Measurements from ENCODE around the gene STUB1. TPM values are rescaled to one million over a fixed set of nuclear protein-coding genes. Genes with fewer than 3 reads are reported as not detected.

Gene STUB1
- total RNA-seq, 4 donors from 2014 or later: 51.9 to 190 (median 134) TPM

GRCh38 chr16:714079-714478, 33.9 kb downstream of the STUB1 start:
- in situ Hi-C loops (cut with MboI; ENCODE audit: low pct_ligation_motif_present in 1 of 4, low pct_unique_long_range_greater_than_20kb in 1 of 4, low sequenced_read_pairs in 3 of 4) (loop anchor here in 2 of 4 donors (5.0 to 10.0 kb wide), 2 partner anchors 71 to 73 kb away; partner anchors contain the start of genes CHTF18 (in 2 of the 2) and RPUSD1 (in 2 of the 2)), intact Hi-C loops (cut with DNase I; ENCODE audit: low total_unique reads) (loop anchor here (5.0 kb wide), 1 partner anchor 73 kb away; the partner anchor contains the start of genes CHTF18 and RPUSD1)
- Histone ChIP-seq H3K4me3 (no peak overlapping the region), H3K4me1 (peaks cover 13 to 40% (median 30%) of the 10 kb centered on the region in 4 donors), H3K36me3 (no peaks in the 10 kb centered on the region), H3K27ac (no peak overlapping the region), H3K27me3 (peaks cover 62% of the 10 kb centered on the region), H3K9me3 (no peaks in the 10 kb centered on the region)
- WGBS, 2 donors (ENCODE audit: low coverage in 1 of 2): 83% methylated on average over 10 of the region's 11 CpGs; no CpG with 5 or more reads in 1 of the 2 donors
- DNase-seq: no peak
- TF ChIP-seq CTCF (IDR thresholded peaks at IDR 0.05): no peak
- TF ChIP-seq EP300 (IDR thresholded peaks at IDR 0.05; ENCODE audit: low read depth): no peak
- no peak for TF ChIP-seq POLR2AphosphoS5 (IDR thresholded peaks at IDR 0.05)

- in situ Hi-C loops (cut with MboI; ENCODE audit: low pct_ligation_motif_present in 1 of 4, low pct_unique_long_range_greater_than_20kb in 1 of 4, low sequenced_read_pairs in 3 of 4) (loop anchor here in 2 of 4 donors (5.0 to 10.0 kb wide), 2 partner anchors 70 to 72 kb away; partner anchors contain the start of genes CHTF18 (in 2 of the 2) and RPUSD1 (in 2 of the 2)), intact Hi-C loops (cut with DNase I; ENCODE audit: low total_unique reads) (loop anchor here (5.0 kb wide), 1 partner anchor 72 kb away; the partner anchor contains the start of genes CHTF18 and RPUSD1)
- Histone ChIP-seq H3K4me3 (peak within 1 kb of the TSS; percentile 55 to 83 (median 68)), H3K9me3 (no peaks in the 10 kb centered on the region), H3K27ac (peak within 1 kb of the TSS in 3 of 4 donors; percentile 54 to 66 (median 58)), H3K4me1 (peaks cover 18 to 47% (median 36%) of the 10 kb centered on the region in 4 donors), H3K36me3 (no peaks in the 10 kb centered on the region), H3K27me3 (peaks cover 54% of the 10 kb centered on the region)
- 8% methylated on average over 37 of the region's 108 CpGs; no CpG with 5 or more reads in 1 of the 2 donors for WGBS, 2 donors (ENCODE audit: low coverage in 1 of 2)
- DNase-seq: peak; percentile 94
- no peak for TF ChIP-seq CTCF (IDR thresholded peaks at IDR 0.05)
- no peak for TF ChIP-seq POLR2A (IDR thresholded peaks at IDR 0.05)
- TF ChIP-seq POLR2AphosphoS5 (IDR thresholded peaks at IDR 0.05): no peak
- no peak for TF ChIP-seq EP300 (IDR thresholded peaks at IDR 0.05; ENCODE audit: low read depth)
These were observed 34.6 kb downstream of the STUB1 start, which contains the start of gene METRN for GRCh38 chr16:714558-715476. TSS of gene METRN (plus strand) at chr16:715118. CDS start at chr16:715290, 172 bp downstream.

GRCh38 chr16:715477-716199, 35.4 kb downstream of the STUB1 start:
- H3K4me3 ChIP-seq: peak overlapping the region; percentile 55 to 83 (median 68)
- in situ Hi-C loops (cut with MboI; ENCODE audit: low pct_ligation_motif_present in 1 of 4, low pct_unique_long_range_greater_than_20kb in 1 of 4, low sequenced_read_pairs in 3 of 4): loop anchor here in 1 of 4 donors (10.0 kb wide), 1 partner anchor 69 kb away; the partner anchor contains the start of genes CHTF18 and RPUSD1
- H3K36me3 ChIP-seq: no peaks in the 10 kb centered on the region
- peak overlapping the region in 3 of 4 donors; percentile 54 to 66 (median 58) for H3K27ac ChIP-seq
- 5% methylated on average over 14 of the region's 74 CpGs; no CpG with 5 or more reads in 1 of the 2 donors for WGBS, 2 donors (ENCODE audit: low coverage in 1 of 2)
- TF ChIP-seq POLR2AphosphoS5 (IDR thresholded peaks at IDR 0.05): no peak
- no peak for TF ChIP-seq CTCF (IDR thresholded peaks at IDR 0.05)
- no peak for TF ChIP-seq POLR2A (IDR thresholded peaks at IDR 0.05)
- no peak for TF ChIP-seq EP300 (IDR thresholded peaks at IDR 0.05; ENCODE audit: low read depth)
- intact Hi-C loops (cut with DNase I; ENCODE audit: low total_unique reads): no loop called here
- peaks cover 23 to 55% (median 44%) of the 10 kb centered on the region in 4 donors for H3K4me1 ChIP-seq
- DNase-seq: no peak
- no peaks in the 10 kb centered on the region for H3K9me3 ChIP-seq
- peaks cover 46% of the 10 kb centered on the region for H3K27me3 ChIP-seq

Data from transverse colon (tissue), 4 donors.